ENCODE results near the gene ABCG1.

- no peak for TF ChIP-seq CTCF (IDR thresholded peaks at IDR 0.05)
- TF ChIP-seq POLR2A (IDR thresholded peaks at IDR 0.05), result no peak
Observed at GRCh38 chr21:42219606-42220137, 732 bp downstream of the ABCG1 start.
